Upper lobe of left lung (tissue), 6 donors: ENCODE measurements around the gene ANKRD10. TPM values are rescaled to one million over a fixed set of nuclear protein-coding genes. Genes with fewer than 3 reads are reported as not detected.

Experiments
- ATAC-seq, 2 donors: fragments of 200-7000 bp; cut with Tn5 transposase; one replicate each; pipeline ENCODE4 v1.9.1; 2022; ENCODE audit warnings: mild to moderate bottlenecking in 2 of 2, moderate library complexity in 2 of 2; ENCODE audit not compliant: low FRiP score in 2 of 2
- DNase-seq, 2 donors: peaks; one replicate each; pipeline ENCODE4 v3.0.0-alpha.2; 2019 to 2020
- H3K27ac ChIP-seq, 4 donors: fragments of 200-600 bp; sonication (generic); one replicate each; pipeline ENCODE4 v1.5.1; 2016 to 2019
- H3K27me3 ChIP-seq, 4 donors: fragments of 200-600 bp; sonication (generic); one replicate each; pipeline ENCODE4 v1.5.1; 2017 to 2019
- H3K36me3 ChIP-seq, 4 donors: fragments of 200-600 bp; sonication (generic); one replicate each; pipeline ENCODE4 v1.5.1; 2016 to 2019
- H3K4me1 ChIP-seq, 4 donors: fragments of 200-600 bp; sonication (generic); one replicate each; pipeline ENCODE4 v1.5.1; 2018 to 2019
- H3K4me3 ChIP-seq, 4 donors: fragments of 200-600 bp; sonication (generic); one replicate each; pipeline ENCODE4 v1.5.1; 2017 to 2019; ENCODE audit warnings: mild to moderate bottlenecking in 2 of 4, moderate library complexity in 1 of 4
- H3K9me3 ChIP-seq, 4 donors: fragments of 200-600 bp; sonication (generic); one replicate each; pipeline ENCODE4 v1.5.1; 2018 to 2019
- CTCF ChIP-seq, 6 experiments: fragments of 450-650 bp in 4 of 6; fragments of 200-600 bp in 2 of 6; sonication (generic) in 2 of 6; IDR thresholded peaks; one replicate each; pipeline ENCODE4 v1.5.1; 2016 to 2019; ENCODE audit warnings: antibody characterized with exemption in 6 of 6
- EP300 ChIP-seq, 4 donors: sonication (generic); formaldehyde crosslinking; IDR thresholded peaks; one replicate each; pipeline ENCODE4 v1.5.1; 2017; ENCODE audit warnings: antibody characterized with exemption in 4 of 4, control low read depth in 2 of 4
- POLR2A ChIP-seq, 4 donors: fragments of 450-650 bp; IDR thresholded peaks; one replicate each; pipeline ENCODE4 v1.5.1; 2016 to 2017; ENCODE audit warnings: antibody characterized with exemption in 4 of 4, mild to moderate bottlenecking in 2 of 4
- POLR2AphosphoS5 ChIP-seq, 2 donors: sonication (generic); formaldehyde crosslinking; IDR thresholded peaks; one replicate each; pipeline ENCODE4 v1.5.1; 2017; ENCODE audit warnings: antibody characterized with exemption in 2 of 2
- WGBS, 2 donors: methylation state at CpG; one replicate each; pipeline ENCODE4 v1.1.5; 2017 to 2018; 5-methylcytosine and 5-hydroxymethylcytosine counted together
- total RNA-seq, 6 donors: library from RNA; depleted of rRNA in 4 of 6; stranded (reverse); fragments of >200 nt in 4 of 6; gene quantifications; one replicate each; pipeline versions ENCODE4 v1.1.0 to v1.2.1, GENCODE V29; 2016 to 2021
- donor health status: DM: no; HTN: no; CAD: no; lungs with moderate emphysema.
- donor health status: DM: no; HTN: yes; CAD: no; lungs with severe emphysema.

ANKRD10 gene
- total RNA-seq, 6 donors from 2014 or later = 91.4 to 190 (median 107) TPM

- H3K27me3 ChIP-seq = no peaks in the 10 kb centered on the region
- no peaks in the 10 kb centered on the region for H3K9me3 ChIP-seq
- peaks cover 0 to 15% (median 5%) of the 10 kb centered on the region in 4 donors for H3K4me1 ChIP-seq
- ATAC-seq = no peak
- DNase-seq = no peak
- 78 to 80% methylated on average over 5 to 6 of the region's 6 CpGs for WGBS, 2 donors
- H3K4me3 ChIP-seq = no peak overlapping the region
- no peak overlapping the region for H3K27ac ChIP-seq
- TF ChIP-seq CTCF (IDR thresholded peaks at IDR 0.05) (no peak), POLR2AphosphoS5 (IDR thresholded peaks at IDR 0.05) (no peak), POLR2A (IDR thresholded peaks at IDR 0.05) (no peak), EP300 (IDR thresholded peaks at IDR 0.05) (no peak)
- no peaks in the 10 kb centered on the region for H3K36me3 ChIP-seq
Observed at GRCh38 chr13:110867380-110867779, 47.5 kb downstream of the ANKRD10 start.

- WGBS, 2 donors = 82 to 86% methylated on average over 11 of the region's 11 CpGs
- TF ChIP-seq POLR2A (IDR thresholded peaks at IDR 0.05) (no peak), POLR2AphosphoS5 (IDR thresholded peaks at IDR 0.05) (no peak), EP300 (IDR thresholded peaks at IDR 0.05) (no peak), CTCF (IDR thresholded peaks at IDR 0.05) (no peak)
- no peak for ATAC-seq
- no peaks in the 10 kb centered on the region for H3K36me3 ChIP-seq
- no peak for DNase-seq
- no peaks in the 10 kb centered on the region for H3K9me3 ChIP-seq
- H3K27ac ChIP-seq = no peak overlapping the region
- no peaks in the 10 kb centered on the region for H3K27me3 ChIP-seq
- peaks cover 0 to 15% (median 5%) of the 10 kb centered on the region in 4 donors for H3K4me1 ChIP-seq
- H3K4me3 ChIP-seq = no peak overlapping the region
Observed at GRCh38 chr13:110866491-110867170, 48.2 kb downstream of the ANKRD10 start.

- DNase-seq (no peak), ATAC-seq (no peak)
- Histone ChIP-seq H3K4me1 (no peaks in the 10 kb centered on the region), H3K27ac (no peak overlapping the region), H3K9me3 (no peaks in the 10 kb centered on the region), H3K36me3 (no peaks in the 10 kb centered on the region), H3K4me3 (no peak overlapping the region), H3K27me3 (no peaks in the 10 kb centered on the region)
- WGBS, 2 donors = 90 to 95% methylated on average over 6 of the region's 6 CpGs
- TF ChIP-seq POLR2AphosphoS5 (IDR thresholded peaks at IDR 0.05) (no peak), CTCF (IDR thresholded peaks at IDR 0.05) (no peak)
Observed at GRCh38 chr13:110863685-110864084, 51.2 kb downstream of the ANKRD10 start.

- Histone ChIP-seq H3K27me3 (no peaks in the 10 kb centered on the region), H3K4me1 (no peaks in the 10 kb centered on the region), H3K36me3 (no peaks in the 10 kb centered on the region), H3K4me3 (no peak overlapping the region), H3K27ac (no peak overlapping the region), H3K9me3 (peaks cover 0 to 10% (median 0%) of the 10 kb centered on the region in 4 donors)
- no peak for ATAC-seq
- no peak for TF ChIP-seq POLR2A (IDR thresholded peaks at IDR 0.05)
- TF ChIP-seq CTCF (IDR thresholded peaks at IDR 0.05) = no peak
- TF ChIP-seq EP300 (IDR thresholded peaks at IDR 0.05) = no peak
- TF ChIP-seq POLR2AphosphoS5 (IDR thresholded peaks at IDR 0.05) = no peak
- DNase-seq = no peak
Observed at GRCh38 chr13:110860983-110861382, 53.9 kb downstream of the ANKRD10 start.
